Measurements from ENCODE around the gene EML6. TPM values are rescaled to one million over a fixed set of nuclear protein-coding genes. Genes with fewer than 3 reads are reported as not detected.

EML6 gene
- total RNA-seq, 2 donors from 2014 or later: 1.0 to 1.4 TPM

DNA sequence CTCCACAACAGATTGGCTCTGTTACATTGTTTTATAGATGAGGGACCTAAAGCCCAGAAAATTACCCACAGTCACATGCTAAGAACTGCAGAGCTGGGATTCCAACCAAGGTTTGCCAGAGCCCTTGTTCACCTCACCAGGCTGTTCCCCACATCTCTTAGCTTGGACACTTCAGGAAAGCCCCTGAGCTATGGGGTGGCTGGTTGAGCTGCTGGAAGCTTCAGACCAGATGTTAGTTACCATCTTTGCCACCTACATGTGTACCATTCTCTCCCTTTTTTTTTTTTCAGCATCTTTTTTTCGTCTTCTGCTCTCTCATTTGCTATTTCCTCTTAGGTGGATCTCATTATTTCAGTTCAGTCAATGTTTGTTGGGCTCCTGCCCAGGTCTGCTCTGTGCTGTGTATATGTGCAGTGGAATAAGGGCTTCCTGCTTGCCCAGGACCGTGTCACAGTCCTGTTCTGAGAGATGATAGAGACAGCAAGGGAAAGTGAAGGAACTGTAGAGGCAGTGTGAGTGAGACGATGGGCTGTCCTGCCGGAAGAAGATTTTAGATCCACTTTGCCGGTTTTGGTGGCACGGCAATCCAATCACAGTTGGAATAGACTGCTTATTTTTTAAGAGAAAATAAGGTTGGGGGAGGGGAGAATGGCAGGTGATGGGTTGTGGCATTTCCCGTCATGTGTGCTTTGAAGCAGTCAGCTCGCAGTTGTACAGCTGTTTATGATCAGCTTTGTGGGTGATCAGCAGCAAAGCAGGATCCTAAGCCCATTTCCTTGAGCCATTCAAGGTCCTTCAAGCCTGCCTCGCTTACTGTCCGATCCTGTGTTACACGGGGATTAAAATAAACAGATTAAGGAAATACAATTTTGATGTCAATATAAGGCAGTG is 174.2 kb downstream of the EML6 start:
- Mint-ChIP-seq H3K4me3 (peak overlapping the region; percentile 51), H3K9me3 (no peaks in the 10 kb centered on the region)

DNA sequence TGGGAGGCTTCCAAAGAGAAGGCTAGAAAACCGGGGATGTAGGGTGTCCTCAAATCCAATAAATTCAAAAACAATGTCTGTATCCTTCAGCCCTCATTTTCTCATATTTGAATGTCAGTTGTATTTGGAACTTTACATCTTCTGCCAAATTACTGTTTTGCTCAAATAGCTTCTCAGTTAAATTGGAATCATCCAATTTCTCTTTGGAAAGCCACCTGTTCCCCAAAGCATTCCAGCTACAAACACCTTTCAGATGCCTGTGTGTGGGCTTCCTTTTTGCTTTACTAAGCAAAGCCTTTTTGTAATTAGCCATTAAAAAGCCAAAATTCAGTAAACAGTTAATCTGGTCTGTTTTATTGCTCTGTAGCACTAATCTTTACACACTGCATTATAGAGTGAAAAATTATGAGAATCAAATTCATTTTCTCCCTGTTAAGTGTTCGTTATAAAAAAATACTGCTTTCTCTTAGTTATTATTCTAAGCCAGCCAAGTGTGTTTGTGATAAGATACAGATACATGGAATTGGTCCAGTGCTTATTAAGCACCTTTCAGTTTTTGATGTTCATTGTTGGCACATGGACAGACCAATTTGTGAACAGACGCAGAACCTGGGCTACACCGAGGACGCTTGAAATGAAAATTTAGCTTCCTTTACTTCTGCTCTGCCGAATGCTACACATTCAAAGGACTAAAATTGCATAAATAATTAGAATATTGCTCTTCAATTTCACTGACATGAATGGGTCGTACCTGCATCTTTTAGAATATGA is 175.2 kb downstream of the EML6 start:
- Mint-ChIP-seq H3K4me3 (peak overlapping the region; percentile 51), H3K4me1 (peaks cover 5% of the 10 kb centered on the region), H3K36me3 (ENCODE audit: low read depth) (no peaks in the 10 kb centered on the region), H3K27ac (peak overlapping the region; percentile 23), H3K27me3 (no peaks in the 10 kb centered on the region), H3K9me3 (no peaks in the 10 kb centered on the region)
- no peak for ATAC-seq (replicated peaks)

More for the DNA sequence above, 174.2 kb downstream of the EML6 start:
- peak; percentile 87 for ATAC-seq (replicated peaks)
- no peaks in the 10 kb centered on the region for H3K27me3 Mint-ChIP-seq
- H3K36me3 Mint-ChIP-seq (ENCODE audit: low read depth): no peaks in the 10 kb centered on the region
- peak overlapping the region; percentile 23 for H3K27ac Mint-ChIP-seq
- H3K4me1 Mint-ChIP-seq: peaks cover 5% of the 10 kb centered on the region

DNA sequence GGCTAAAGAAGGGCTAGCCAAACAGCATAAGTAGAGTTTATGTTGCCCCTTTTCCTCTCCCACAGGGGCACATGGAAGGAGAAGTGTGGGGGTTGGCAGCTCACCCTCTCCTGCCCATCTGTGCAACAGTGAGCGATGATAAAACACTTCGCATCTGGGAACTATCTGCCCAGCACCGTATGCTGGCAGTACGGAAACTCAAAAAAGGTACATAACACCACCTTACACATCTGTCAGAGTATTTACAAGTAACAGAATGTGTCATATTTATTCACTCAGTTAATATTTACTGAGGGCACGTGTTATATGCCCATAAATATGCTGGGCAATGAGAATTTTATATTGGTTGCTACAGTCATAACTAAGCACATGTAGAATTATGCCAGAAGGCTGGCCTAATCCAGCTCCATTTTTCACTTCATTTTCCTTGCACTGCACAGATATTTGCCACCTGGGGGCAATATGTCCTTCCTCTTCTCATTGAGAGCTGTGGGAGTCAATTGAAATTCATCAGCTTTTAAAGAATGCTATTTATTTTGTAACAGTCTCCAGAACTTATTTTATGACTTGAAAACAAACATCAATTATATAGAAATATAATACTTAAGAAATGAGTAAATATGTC is 176.2 kb downstream of the EML6 start:
- Mint-ChIP-seq H3K4me1 (peaks cover 13% of the 10 kb centered on the region), H3K36me3 (ENCODE audit: low read depth) (no peaks in the 10 kb centered on the region), H3K27me3 (no peaks in the 10 kb centered on the region), H3K4me3 (no peak overlapping the region), H3K9me3 (no peaks in the 10 kb centered on the region), H3K27ac (no peak overlapping the region)
- no peak for ATAC-seq (replicated peaks)

DNA sequence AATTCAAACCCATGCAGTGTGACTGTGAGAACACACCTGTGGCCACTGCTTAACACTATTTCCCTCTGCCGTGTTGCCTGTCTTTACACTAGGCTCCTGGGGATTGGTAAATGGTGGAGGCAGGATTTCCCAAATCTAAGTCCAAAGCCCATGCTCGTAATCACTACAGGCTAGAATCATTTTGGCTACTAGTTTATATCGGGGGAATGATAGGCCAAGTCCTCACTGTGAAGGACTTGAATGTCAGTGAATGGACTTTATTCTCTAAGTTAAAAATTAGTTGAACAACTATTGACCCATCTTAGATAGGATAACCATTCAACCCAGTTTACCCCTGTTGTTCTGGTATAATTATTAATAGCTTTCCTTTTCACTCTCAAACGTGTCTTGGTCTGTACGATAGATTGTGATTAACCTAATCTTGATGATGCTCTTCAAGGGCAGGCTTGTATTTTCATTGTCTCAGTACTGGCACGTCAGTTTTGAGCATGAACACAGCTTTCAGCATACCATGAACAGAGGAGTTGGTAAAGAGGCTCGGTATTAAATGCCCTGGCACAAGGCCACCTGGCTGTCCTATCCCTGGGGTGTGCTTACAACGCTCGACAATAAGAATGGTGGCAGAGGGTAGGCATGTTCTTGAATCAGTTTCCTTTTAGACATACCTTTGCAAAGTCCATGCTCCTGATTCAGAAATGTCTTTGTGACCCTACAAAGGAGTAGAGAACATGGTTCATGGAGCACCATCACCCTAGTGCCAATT is 177.9 kb downstream of the EML6 start:
- H3K9me3 Mint-ChIP-seq: no peaks in the 10 kb centered on the region
- H3K27ac Mint-ChIP-seq: no peak overlapping the region
- no peak overlapping the region for H3K4me3 Mint-ChIP-seq
- no peak for ATAC-seq (replicated peaks)
- peaks cover 13% of the 10 kb centered on the region for H3K4me1 Mint-ChIP-seq
- no peaks in the 10 kb centered on the region for H3K27me3 Mint-ChIP-seq
- H3K36me3 Mint-ChIP-seq (ENCODE audit: low read depth): no peaks in the 10 kb centered on the region

DNA sequence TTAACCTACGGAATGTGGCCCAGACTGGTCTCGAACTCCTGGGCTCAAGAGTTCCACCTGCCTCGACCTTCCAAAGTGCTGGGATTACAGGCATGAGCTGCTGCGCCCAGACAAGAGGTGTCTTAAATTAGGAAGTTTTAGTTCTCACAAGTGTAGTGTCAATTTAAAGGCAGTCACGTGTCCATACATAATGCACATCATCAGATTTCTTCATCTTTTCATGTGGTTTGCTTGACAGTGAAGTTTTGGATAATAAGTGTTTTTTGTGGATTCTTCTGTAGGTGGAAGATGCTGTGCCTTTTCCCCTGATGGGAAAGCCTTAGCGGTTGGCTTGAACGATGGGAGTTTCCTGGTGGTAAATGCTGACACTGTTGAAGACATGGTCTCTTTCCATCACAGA is 179.3 kb downstream of the EML6 start:
- no peak for ATAC-seq (replicated peaks)
- Mint-ChIP-seq H3K9me3 (no peaks in the 10 kb centered on the region), H3K27ac (no peak overlapping the region), H3K4me3 (no peak overlapping the region), H3K4me1 (peaks cover 9% of the 10 kb centered on the region), H3K36me3 (ENCODE audit: low read depth) (no peaks in the 10 kb centered on the region), H3K27me3 (no peaks in the 10 kb centered on the region)

DNA sequence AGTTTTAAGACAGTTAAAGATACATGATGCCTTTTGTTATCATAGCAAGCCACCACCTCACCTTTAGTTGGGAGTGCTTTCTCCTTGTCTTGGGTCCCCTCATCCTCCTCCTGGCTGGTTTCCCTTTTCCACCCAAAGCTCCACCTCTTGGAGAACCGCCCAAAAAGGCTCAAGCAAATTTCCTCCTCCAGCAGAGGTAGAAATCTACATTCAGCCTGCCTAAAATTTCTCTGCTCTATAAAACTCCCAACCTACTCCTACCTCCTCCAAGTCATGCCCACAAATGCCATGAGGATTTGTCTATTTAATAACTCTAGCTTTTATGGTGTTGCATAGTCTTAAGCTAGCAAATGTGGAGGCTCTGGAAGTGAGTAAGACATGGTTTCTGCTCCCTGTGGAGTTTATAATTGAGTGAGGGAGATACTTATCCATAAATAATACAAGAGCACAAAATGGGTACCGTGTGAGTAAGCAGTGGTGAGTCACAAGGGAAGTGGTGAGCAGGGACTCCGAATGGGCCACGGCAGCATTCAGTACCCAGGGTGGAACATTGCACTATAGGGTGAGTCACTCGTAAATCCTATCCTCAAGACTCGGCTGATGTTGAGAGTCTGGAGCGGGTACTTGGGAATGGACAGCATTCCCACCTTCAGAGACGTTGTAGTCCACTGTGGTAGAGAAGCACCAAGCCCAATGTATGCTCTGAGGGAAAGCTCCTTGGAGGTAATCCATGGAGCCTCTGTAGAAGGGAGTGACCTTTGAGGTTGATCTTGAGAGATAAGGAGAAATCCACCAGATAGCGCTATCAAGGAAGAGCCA is 180.5 kb downstream of the EML6 start:
- Mint-ChIP-seq H3K27ac (peak overlapping the region; percentile 61), H3K9me3 (no peaks in the 10 kb centered on the region), H3K27me3 (no peaks in the 10 kb centered on the region), H3K4me3 (peak overlapping the region; percentile 11), H3K36me3 (ENCODE audit: low read depth) (no peaks in the 10 kb centered on the region), H3K4me1 (peaks cover 8% of the 10 kb centered on the region)
- peak; percentile 100 for ATAC-seq (replicated peaks)

DNA sequence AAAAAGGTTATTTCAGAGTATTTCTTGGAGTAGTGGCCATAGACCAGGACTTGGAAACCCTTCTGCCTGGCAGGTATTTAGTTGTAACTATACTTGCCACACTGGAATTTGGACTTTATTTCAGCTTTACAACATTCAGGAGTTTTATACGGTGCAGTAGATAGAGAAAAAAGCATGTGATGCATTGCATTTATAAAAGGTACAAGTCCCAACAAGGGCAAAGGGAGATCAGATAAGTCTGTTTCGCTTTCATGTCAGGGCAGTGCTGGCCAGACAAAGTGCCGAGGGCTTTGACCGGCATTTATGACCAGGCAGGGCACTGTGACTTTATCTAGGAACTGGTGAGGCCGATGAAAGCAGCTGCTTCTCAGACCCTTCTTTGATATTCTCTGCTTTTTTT is 181.4 kb downstream of the EML6 start:
- H3K9me3 Mint-ChIP-seq: no peaks in the 10 kb centered on the region
- peak overlapping the region; percentile 61 for H3K27ac Mint-ChIP-seq
- H3K36me3 Mint-ChIP-seq (ENCODE audit: low read depth): no peaks in the 10 kb centered on the region
- ATAC-seq (replicated peaks): no peak
- peaks cover 8% of the 10 kb centered on the region for H3K4me1 Mint-ChIP-seq
- H3K27me3 Mint-ChIP-seq: no peaks in the 10 kb centered on the region
- no peak overlapping the region for H3K4me3 Mint-ChIP-seq

DNA sequence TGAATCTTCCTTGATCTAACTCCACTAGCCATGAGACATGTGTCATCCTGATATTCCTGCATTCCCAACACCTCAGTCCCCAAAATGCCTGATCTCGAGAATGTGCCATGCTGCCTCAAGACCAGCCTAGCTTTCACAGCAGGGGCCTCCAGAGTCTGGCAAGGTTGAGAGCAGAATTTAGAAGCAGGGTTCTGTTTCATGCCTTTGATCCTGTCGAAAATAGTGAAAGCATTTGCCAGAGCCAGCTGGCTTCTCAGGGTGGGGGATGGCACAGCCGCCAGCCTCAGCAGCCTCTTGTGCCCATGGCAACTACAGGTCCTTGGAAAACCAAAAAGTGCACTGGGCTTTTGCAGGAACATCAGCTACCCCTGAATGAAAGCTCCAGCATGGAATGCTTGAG is 183.3 kb downstream of the EML6 start:
- Mint-ChIP-seq H3K9me3 (no peaks in the 10 kb centered on the region), H3K4me3 (no peak overlapping the region), H3K36me3 (ENCODE audit: low read depth) (no peaks in the 10 kb centered on the region), H3K27me3 (no peaks in the 10 kb centered on the region), H3K4me1 (peaks cover 8% of the 10 kb centered on the region), H3K27ac (no peak overlapping the region)
- no peak for ATAC-seq (replicated peaks)

DNA sequence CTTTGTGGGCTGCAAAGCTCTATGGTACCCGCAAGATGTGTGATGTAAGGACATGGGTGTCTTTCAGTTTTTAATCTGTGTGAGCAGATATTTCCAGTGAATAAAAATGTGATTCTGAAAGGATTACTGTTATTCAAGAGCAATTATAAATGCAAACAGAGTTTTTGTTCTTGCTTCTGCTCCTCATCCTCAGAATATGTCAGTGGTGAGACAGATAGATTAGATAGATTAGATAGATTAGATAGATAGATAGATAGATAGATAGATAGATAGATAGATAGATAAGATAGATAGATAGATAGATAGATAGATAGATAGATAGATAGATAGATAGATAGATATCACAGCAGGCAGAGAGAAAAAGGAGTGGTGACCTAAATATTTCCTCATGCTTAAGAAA is 184.2 kb downstream of the EML6 start:
- H3K27me3 Mint-ChIP-seq: no peaks in the 10 kb centered on the region
- no peak overlapping the region for H3K4me3 Mint-ChIP-seq
- peaks cover 8% of the 10 kb centered on the region for H3K4me1 Mint-ChIP-seq
- no peak for ATAC-seq (replicated peaks)
- H3K36me3 Mint-ChIP-seq (ENCODE audit: low read depth): no peaks in the 10 kb centered on the region
- no peak overlapping the region for H3K27ac Mint-ChIP-seq
- no peaks in the 10 kb centered on the region for H3K9me3 Mint-ChIP-seq

DNA sequence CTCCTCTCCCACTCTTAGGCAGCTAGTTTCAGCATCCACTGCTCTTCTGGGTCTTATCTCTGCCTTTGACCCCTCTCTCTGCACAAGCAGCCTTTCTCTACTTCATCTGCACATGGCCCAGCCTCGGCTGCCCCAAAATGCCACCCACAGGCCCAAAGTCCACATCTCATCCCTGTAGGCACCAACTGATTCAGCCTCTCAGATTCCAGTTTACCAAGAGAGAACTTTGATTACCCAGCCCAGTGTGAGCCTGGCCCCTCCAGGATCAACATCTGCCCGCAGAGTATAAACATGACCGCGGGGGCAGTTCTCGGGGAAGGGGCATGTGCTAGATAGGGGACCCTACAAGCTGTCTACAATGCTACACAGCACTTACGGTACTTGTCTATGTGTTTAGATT is 185.1 kb downstream of the EML6 start:
- peaks cover 3% of the 10 kb centered on the region for H3K9me3 Mint-ChIP-seq
- H3K4me3 Mint-ChIP-seq: no peak overlapping the region
- H3K27me3 Mint-ChIP-seq: peaks cover 3% of the 10 kb centered on the region
- no peak for ATAC-seq (replicated peaks)
- no peak overlapping the region for H3K27ac Mint-ChIP-seq
- no peaks in the 10 kb centered on the region for H3K36me3 Mint-ChIP-seq (ENCODE audit: low read depth)
- H3K4me1 Mint-ChIP-seq: peaks cover 8% of the 10 kb centered on the region

DNA sequence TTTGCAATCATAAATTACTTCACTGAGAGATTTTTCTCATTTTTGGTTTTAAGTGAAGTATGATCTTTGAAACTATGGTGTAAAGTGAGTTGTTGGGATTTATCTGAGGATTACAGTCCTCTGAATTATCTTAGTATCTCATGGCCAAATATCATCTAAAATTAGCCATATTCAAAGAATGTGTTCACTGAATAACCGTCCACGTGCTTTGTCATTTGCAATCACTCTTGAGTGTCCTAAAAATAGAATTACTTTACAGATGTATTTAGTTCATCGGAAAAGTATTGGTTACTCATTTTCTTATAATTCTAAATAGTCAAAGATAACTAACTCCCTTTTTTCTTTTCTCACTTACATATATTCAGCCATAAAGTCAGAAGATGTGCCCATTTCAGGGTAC is 185.5 kb downstream of the EML6 start:
- H3K9me3 Mint-ChIP-seq: peaks cover 4% of the 10 kb centered on the region
- peaks cover 4% of the 10 kb centered on the region for H3K4me1 Mint-ChIP-seq
- H3K4me3 Mint-ChIP-seq: no peak overlapping the region
- H3K27me3 Mint-ChIP-seq: peaks cover 6% of the 10 kb centered on the region
- no peak for ATAC-seq (replicated peaks)
- no peak overlapping the region for H3K27ac Mint-ChIP-seq
- no peaks in the 10 kb centered on the region for H3K36me3 Mint-ChIP-seq (ENCODE audit: low read depth)

DNA sequence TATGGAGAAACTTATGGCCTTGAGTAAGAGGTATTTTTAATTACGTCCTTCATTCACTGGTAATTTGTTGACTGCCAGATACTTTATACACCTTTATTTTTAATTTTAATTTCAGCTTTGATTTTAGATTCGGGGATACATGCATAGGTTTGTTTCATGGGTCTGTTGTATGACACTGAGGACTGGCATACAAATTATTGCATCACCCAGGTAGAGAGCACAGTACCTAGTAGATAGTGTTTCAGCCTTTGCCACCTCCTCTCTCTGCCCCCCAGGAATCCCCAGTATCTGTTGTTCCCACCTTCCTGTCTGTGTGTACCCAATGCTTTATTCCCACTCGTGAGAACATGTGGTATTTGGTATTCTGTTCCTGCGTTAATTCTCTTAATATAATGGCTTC is 188.8 kb downstream of the EML6 start:
- peaks cover 6% of the 10 kb centered on the region for H3K27me3 Mint-ChIP-seq
- peaks cover 4% of the 10 kb centered on the region for H3K9me3 Mint-ChIP-seq
- H3K4me3 Mint-ChIP-seq: no peak overlapping the region
- ATAC-seq (replicated peaks): no peak
- H3K27ac Mint-ChIP-seq: no peak overlapping the region
- H3K36me3 Mint-ChIP-seq (ENCODE audit: low read depth): no peaks in the 10 kb centered on the region
- no peaks in the 10 kb centered on the region for H3K4me1 Mint-ChIP-seq

DNA sequence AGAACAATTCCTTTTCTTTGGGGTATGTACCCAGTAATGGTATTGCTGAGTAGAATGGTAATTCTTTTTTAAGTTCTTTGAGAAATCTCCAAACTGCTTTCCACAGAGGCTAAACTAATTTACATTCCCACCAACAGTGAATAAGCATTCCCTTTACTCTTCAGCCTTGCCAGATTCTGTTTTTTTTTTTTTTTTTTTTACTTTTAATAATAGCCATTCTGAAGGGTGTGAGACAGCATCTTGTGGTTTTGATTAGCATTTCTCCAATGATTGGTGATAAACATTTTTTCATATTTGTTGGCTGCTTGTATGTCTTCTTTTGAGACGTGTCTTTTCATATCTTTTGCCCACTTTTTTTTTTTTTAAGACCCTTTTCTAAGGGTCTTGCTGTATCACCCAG is 189.4 kb downstream of the EML6 start:
- H3K4me3 Mint-ChIP-seq: no peak overlapping the region
- H3K9me3 Mint-ChIP-seq: peaks cover 4% of the 10 kb centered on the region
- peaks cover 10% of the 10 kb centered on the region for H3K27me3 Mint-ChIP-seq
- no peak overlapping the region for H3K27ac Mint-ChIP-seq
- H3K4me1 Mint-ChIP-seq: no peaks in the 10 kb centered on the region
- ATAC-seq (replicated peaks): no peak
- no peaks in the 10 kb centered on the region for H3K36me3 Mint-ChIP-seq (ENCODE audit: low read depth)
